Kidney tubule cell (primary cell): ENCODE data around the gene SLC9A9.
"Not testable (repeated sequence)": the region's sequence is repeated elsewhere in the genome, so short reads cannot be mapped to it uniquely, and the experiment has no call there.

ENCODE experiments used
- DNase-seq: peaks from one replicate; pipeline ENCODE4 v3.0.0-alpha.2; 2018; ENCODE audit warnings: low spot score

The SLC9A9 gene

DNA sequence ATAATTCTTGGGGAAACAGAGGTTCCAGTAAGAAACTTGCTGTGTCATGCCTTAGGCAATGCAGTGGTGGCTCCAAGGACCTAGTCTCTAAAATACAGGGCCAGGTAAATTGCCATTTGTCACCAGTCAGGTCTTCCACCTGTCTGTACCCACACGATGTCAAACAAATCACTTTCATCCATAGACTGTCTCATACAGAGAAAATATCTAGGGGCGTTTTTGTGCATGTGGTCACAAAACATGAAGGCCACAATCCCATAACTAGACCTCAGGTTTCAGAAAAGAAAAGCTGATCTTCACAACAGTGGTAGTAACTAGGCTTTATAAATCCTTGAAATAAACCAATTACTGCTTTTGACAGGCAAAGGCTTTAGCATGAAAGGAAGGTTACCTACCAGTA, 92.3 kb downstream of the SLC9A9 start:
- DNase-seq: no peak

DNA sequence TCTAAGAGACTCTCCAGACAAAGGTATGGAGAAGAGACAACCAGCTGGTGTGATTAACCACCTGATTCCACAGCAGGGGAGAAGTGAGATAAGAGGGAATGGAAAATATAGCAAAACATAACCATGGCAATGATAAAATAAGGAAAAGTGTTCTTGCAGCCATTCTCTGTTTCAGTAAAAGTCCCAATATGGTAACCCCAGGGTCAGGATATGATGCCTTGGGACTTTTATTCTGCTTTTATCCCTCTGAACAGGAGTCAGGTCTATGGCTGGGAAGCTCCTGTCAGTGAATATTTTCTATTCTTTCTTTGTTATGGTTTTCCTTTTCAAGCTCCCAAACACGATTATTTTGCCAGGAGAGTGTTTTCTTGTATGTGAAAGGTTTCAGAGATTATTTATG, 94.2 kb downstream of the SLC9A9 start:
- no peak for DNase-seq

DNA sequence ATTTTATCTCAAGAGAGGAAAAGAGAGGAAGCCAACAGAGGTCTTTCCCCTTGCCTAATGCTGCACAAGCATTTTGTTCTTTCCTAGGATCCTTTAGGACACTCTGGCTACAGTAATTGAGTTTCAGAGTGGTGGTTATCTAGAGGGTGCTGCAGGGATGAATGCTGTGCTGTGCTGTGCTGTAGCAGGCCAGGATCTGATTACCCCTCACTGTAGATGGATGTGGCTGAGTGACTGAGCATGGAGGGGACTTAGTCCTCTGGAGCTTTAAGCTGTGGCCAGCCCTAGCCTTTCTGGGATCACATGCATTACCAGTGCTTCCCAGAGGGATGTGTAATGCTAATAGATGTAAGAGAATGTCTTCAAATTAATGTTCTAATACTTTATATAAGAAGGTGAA, 94.8 kb downstream of the SLC9A9 start:
- no peak for DNase-seq

DNA sequence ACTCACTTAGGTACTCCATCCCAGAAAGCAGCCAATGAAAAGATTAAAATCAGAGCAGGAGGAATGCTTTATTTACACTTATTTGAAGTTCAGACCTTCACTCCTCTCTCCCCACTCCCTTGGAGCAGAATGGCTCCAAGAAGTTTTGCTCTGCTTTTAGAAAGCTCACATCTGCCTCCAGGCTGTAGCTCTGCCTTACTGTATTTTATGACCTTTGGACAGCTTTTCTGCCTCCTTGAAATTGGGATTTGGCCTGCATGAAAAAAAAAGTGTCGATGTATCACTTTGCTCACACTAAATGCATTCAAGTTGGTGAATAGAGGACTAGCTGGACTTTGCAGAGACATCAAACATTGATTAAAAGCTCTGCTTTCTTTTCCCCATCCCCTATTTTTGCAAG, 95.3 kb downstream of the SLC9A9 start:
- DNase-seq: no peak

DNA sequence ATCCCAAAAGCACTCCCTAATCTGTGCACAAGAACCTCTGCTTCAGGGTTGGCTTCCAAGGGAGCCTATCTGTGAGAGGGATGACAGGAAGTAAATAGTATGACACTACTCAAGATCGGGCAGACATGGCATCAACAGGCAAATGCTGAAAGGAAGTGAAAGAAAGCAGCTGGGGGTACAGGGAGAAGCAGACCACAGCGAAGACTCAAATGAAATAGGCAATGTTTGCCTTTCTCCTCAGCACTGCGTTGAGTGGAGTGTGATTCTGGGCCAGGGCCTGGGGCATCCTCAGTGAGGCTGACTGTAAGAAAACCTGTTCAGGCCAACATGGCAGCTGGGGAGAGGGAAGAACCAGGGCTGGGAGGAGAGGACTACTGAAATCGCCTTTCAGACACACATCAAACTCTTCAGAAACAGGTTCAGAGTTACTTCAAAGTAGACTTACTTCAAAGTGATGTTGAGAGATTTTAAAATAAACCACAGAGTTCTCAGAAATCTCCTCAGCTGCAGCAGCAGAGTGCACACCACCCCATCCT, 96.6 kb downstream of the SLC9A9 start:
- DNase-seq: no peak

DNA sequence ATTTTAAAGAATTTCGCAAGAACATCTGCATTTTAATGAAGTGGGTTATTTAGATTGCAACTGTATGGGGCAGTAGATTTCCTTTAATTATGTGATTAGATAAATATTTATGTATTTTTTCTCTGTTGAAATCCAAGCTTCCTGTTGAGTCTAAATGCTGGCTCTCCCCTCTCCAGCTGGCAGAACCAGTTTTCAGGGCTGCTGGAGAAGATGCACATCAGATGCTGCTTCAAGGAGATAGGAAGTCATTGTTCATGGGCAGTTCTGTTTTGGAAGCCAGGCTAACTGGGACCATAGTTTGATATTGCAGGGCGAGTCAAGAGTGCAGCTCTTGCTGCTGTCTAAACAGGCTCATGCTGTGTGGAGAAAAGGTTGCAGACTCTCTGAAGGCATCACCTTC, 97.4 kb downstream of the SLC9A9 start:
- no peak for DNase-seq

DNA sequence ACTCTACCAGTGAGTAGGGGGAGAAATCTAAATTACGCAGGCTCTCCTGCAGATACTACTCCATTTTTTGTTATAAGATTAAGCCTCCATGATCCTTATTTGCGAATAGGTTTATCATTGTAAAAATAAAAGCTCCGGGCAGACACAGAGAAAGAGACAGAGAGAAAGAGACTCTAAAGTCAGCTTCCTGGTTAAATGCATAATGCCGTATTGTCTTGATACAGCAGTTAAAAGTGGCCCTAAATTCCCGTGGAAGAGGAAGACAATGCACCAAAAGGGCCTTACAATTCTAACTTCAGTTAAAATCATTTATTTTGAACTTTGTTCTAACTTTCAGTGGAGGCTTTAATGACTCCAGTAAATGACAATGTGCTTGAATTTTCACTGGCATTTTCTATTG, 98.3 kb downstream of the SLC9A9 start:
- DNase-seq: no peak

DNA sequence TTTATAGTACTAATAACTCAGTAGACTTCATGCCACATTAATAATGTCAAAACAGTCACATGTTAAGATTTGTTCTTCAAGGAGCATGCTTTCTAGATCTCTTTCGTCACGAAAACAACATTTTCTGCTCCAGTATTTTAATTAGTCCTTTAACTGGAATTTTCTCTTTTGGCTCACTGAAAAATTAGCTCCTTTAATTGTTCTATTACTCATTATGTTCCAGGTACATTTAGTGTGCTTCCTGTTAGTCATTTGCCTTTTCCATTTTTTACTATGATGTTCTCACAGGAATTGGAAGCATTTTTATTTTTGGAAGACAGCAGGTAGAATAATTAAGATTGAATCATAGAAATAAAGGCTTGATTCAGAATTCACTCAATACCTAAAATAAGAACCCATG, 111.2 kb downstream of the SLC9A9 start:
- peak; percentile 13 for DNase-seq

DNA sequence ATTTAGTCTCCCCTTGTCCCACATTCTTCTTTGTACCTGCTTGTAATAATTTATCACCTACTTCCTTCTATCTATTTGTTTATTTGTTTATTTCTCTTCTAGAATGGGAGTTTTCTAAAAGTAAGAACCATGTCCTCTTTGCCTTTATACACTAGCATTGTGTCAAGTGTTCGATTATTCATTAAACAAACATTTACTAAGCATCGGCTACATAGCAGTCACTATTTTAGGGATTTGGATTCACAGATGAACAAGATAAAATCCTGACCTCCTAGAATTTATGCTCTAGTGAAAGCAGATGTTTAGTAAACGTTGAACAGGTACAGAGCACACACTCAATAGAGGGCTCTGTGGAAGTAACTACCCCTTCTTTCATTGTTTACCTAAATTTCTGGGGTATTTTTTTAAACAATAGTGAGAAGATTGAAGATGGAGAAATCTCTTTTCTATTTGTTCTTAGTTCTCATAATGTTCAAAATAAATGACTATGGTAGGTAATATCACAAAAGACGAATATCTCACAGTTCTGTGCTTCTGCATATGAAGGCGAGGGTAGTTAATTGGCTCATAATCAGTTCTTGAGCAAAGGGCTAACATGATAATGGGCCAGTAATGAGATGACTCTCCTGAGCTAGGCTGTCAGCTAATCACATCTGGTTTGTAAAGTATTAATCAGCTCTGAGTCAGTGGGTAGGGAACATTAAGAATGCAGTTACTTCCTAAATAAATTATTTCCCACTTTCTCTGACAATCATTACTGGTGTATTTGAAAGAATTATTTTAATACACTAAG, 111.9 kb downstream of the SLC9A9 start:
- DNase-seq: peak; percentile 45

DNA sequence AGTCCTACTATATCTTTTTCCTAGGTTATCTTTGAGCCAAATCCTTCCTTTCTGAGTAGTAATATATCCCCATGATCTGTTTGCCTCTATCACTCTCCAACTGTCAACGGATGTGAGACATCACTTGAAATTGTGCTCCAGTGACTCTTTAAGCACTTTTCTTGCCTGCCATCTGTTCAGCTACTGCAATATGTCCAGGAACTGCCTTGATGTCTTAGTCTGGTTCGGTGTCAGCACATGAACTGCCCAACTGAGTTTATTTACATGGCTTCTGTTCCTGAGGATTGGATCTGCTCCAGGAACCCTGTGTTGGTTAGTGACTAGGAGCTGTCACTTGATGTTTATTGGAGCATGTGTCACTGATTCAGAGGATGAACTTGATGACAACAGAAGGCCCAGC, 116.5 kb downstream of the SLC9A9 start:
- DNase-seq: peak; percentile 33

DNA sequence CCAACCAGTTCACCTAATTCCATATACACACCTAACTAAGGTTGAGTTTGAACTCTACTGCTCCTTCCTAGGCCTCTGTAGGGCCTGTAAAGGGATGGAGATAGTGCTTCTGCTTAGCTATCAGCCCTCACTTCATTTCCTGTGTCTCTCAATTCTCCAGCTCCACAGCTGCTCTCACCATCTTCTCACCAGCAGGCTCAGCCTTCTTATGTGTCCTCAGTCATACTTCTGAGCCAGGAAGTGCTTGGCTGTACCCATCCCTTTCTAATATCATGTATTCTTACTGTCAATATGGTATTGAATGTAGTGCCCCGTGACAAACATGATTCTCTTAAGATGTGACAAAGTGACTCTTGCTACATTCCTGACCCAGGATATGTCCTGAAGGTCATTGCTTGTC, 116.9 kb downstream of the SLC9A9 start:
- DNase-seq: no peak

DNA sequence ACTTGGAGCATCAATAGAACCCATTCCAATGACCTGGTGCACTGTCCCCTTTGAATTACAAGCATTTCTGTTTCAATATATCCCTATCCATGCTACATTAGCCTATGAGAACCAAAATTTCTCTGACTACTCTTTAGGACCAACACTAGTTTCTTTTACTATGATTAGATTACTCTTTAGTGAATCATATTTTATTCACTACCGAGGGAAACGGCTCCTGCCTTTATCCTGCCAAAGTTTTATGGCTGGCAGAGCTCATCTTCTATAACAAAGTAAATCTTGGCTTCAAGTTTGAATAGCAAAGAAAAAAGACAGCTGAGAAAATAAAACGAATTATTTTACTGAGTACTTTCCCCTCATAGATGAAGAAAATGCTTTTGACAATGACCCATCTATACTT, 120.9 kb downstream of the SLC9A9 start:
- DNase-seq: no peak

DNA sequence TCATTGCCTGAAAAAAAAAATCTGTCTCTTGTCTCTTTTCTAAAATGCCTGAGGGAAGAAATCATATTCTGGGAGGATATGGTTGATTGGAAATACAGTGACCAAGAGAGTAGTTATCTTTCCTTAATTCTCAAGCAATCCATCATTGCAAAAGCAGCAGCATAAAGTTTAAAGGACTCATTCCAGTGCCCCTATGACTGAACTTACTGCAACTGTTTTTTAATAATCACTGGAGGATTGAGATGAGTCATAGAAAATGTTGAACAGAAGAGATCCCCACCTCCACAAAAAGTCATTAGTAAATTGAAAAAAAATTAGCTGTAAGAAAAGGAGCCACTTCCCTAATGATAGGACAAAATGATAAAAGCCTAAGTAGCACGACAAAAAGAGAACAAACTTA, 121.5 kb downstream of the SLC9A9 start:
- peak; percentile 66 for DNase-seq

DNA sequence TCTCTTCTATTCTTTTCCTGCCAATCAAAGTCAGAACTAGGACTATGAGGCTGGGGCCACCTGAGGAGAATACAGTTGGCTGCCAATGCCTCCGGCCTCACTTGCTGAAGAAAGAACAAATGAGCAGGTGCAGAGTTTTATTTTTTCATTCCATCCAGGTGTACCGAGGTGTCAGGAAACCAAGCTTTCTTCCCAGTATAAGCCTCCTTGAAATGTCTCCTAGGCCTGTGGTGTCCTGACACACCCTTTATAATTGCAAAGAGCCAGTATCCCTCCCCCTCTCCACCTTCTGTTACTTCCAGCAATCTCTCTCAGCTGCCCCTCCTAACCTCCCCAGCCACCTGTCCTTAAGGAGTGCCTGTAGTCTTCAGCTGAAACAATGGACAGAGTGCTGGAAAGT, 127.9 kb downstream of the SLC9A9 start:
- no peak for DNase-seq

DNA sequence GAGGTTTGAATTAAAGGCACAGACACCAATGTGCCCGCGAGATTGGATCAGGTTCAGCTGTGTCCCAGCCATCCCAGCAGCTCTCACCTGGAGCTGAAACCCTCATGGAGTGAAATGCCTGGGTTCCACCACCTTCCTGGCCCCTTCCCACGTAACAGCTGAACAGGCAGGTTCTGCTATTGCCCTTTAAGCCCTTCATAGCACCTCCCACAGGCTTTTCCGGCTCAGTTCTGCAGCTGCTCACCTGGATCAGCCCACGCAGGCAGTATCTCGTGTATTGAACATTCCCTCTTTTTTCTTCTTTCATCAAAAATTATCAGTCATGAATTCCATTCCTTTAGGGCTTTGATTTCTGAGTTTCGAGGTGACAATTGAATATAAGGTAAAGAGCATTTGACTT, 129.8 kb downstream of the SLC9A9 start:
- DNase-seq: no peak

DNA sequence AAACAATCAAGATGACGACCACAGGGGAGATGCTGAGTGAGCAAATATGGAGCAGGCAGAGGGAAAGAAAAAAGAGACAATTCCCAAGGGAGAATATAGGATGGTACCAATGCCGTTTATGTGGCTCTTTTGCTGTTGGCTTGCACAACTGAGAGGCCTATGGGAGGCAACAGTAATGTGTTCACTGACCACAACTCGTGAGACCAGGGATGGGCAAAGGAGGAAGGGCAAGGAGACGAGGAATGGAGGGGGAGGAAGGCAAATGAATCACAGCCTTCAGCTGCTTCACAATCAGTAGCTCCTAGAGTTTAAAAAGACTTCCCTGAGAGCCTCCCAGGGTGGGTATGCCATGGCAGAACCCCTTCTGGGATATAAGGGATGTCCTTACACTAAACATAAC, 131.5 kb downstream of the SLC9A9 start:
- no peak for DNase-seq

DNA sequence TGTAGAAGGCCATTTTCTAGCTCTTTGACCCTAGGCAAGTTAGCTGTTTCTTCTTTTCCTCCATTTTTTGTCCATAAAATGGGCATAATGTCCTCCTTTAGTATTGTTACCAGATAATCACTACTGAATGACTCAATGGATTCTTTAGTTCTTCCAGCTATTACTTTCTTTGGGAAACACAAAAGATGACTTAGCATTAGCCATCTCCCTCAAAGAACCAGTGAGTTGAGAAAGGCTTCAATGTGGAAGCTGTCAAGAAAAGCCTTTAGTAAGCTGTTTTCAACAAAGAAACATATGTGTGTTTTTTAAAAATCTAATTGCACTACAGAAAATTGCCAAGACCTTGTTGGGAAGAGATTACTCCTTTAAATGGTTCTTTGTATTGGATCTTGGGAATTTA, 135.7 kb downstream of the SLC9A9 start:
- DNase-seq: no peak

DNA sequence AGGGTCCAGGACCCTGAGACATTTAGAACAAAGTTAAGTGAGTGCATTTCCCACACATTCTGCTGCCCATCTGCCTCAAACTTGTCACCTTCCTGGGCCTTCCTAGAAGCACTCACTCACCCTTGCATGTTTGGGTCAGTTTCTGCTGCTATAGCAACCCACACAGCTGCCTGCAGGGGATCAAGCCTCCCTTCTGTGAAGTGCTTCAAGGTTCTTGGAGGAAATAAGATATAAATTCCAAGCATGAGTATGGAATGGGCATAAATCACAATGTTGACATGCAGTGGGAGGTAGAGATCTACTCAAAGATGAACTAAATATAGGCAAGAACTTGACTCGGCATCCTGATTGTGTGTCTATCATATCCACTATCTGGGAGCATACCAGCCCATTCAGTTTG, 140.4 kb downstream of the SLC9A9 start:
- peak; percentile 39 for DNase-seq

DNA sequence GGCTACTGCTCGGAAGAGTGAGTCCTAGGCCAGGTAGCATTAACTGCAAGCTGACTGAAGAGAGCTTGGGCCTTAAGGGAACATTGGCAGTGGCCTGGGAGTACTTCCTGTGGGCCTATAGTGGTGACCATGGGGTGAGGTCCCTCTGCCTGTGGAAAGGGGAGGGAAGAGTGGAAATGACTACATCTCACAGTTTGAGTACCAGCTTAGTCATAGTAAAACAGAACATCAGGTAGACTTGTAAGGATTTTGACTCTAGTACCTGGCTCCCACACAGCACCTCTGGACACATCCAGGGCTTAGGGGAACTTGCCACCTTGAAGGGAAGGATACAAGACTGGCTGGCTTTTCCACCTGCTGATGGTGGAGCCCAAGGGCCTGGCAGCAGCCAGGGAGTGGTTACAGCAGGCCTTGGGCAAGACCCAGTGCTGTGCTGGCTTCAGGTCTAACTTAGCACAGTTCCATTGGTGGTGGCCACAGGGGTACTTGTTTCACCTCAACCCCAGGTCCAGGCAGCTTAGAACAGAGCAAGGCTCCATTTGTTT, 147.8 kb downstream of the SLC9A9 start:
- DNase-seq: no peak

DNA sequence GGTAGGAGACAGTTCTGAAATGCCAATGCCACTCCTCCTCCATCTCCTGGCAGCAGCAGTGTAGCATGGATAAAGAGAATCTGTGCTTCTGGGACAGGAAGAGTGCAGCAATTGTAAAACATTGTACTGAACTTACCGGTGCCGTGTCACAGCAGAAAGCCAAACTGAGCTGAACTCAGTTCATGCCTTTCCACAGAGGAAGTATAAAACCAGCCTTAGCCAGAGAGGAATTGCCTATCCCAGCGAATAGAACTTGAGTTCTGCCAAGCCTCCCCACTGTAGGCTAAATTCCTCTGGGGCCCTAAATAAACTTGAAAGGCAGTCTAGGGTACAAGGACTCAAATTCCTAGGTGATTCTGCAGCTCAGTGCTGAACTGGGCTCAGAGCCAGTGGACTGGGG, 148.8 kb downstream of the SLC9A9 start:
- no peak for DNase-seq

DNA sequence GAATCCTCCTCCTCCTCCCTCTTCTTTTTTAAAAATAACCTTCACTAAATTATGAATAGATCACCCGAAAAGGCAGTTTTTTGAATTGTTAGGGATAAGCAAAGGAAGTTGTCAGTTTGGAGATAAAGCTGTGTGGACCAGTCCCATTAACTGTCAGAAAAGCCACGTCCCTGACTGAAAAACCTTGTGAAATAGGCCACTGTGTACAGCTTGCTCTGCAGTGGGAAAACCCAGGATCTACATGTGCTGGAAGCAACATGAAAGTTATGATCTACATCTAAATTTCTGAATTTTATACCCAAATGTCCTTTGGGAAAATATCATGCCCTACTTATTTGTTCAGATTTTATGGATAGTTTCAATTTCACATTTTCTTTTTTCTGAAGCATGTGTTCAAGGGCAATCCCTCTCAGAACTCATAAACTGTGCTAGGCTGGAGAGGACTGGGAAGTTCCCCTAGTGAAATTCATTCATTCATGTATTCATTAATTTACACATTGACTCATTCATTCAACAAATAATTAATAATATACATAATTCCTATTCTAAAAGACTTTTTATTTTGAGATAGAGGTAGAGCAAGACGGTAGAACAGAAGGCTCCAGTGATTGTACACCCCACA, 149.5 kb downstream of the SLC9A9 start:
- DNase-seq: no peak

DNA sequence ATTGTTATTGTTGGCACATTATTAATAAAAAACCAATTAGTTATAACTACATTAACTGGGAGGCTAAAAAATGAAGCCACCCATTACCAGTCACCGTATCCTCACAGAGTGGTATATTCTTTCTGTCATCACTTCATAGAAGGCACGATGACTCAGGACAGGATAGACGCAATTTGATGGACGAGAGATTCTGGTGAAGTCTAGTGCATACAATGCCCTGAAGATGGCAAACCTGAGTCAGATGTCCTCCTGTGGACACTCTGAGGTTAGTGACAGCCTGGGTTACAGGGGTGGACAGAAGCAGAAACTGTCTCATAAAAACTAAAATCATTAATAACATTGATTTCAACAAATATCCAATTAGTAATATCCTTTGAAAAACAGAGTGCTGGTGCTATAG, 150.3 kb downstream of the SLC9A9 start:
- no peak for DNase-seq

DNA sequence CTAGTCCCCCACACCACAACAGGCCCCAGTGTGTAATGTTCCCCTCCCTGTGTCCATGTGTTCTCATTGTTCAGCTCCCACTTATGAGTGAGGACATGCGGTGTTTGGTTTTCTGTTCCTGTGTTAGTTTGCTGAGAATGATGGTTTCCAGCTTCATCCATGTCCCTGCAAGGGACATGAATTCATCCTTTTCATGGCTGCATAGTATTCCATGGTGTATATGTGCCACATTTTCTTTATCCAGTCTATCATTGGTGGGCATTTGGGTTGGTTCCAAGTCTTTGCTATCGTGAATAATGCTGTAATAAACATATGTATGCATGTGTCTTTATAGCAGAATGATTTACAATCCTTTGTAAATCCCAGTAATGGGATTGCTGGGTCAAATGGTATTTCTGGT, 152.9 kb downstream of the SLC9A9 start:
- not testable (repeated sequence) for DNase-seq
